Activated naive CD4-positive, alpha-beta T cell (primary cell): Measurements from ENCODE around the gene TSGA10.
"Not testable (repeated sequence)": the region's sequence is repeated elsewhere in the genome, so short reads cannot be mapped to it uniquely, and the experiment has no call there.

Experiments used
- DNase-seq, 4 experiments: peaks; one replicate each; lab custom pipeline; 2025; lab: John Stamatoyannopoulos, UW

Gene TSGA10, protein sequence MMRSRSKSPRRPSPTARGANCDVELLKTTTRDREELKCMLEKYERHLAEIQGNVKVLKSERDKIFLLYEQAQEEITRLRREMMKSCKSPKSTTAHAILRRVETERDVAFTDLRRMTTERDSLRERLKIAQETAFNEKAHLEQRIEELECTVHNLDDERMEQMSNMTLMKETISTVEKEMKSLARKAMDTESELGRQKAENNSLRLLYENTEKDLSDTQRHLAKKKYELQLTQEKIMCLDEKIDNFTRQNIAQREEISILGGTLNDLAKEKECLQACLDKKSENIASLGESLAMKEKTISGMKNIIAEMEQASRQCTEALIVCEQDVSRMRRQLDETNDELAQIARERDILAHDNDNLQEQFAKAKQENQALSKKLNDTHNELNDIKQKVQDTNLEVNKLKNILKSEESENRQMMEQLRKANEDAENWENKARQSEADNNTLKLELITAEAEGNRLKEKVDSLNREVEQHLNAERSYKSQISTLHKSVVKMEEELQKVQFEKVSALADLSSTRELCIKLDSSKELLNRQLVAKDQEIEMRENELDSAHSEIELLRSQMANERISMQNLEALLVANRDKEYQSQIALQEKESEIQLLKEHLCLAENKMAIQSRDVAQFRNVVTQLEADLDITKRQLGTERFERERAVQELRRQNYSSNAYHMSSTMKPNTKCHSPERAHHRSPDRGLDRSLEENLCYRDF

DNA sequence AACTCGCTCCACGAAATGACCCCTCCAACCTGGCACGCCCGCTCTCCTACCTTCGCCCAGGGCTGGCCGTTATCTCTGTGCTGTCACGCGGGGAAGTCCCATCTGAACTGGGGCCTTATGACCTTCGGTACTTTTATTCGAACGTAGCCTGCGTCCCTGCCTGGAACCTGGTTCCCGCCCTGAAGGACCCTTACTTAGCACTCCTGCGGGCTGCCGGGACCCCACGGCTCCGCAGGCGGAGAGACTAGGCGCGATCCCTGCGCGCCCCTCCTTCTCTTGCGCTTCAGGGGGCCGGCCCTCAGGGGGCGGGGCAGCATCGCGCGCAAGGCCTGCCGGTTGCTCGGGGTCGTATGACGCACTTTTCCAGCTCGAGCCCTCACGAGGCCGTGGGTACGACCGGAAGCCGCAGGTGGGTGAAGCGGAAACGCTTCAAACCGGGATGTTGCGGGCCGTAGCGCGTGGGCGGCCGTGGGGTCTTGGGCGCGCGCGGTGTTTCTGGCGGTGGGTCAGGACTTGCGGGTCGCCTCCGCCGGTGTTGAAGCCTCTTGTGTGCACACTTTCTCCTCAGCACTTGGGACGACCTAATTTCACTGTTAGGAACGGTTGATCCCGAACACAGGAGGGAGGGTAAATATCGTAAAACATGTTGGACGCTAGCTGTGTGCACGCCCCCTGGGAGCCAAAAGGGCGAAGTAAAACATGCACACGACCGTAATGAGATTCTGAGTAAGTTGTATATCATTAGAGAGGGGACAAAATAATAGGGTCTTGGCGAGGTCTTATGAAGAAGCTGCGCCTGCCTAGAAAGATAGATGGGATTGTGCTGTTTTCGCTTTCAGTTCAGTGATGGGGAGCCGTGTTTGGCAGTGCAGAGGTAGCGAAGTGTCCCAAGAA, at the start of gene TSGA10, which contains the start of gene LIPT1:
Gene TSGA10, minus strand, starts transcription at position 300 of the 894 bp plus-strand sequence. CDS start 45,503 bp downstream, outside the sequence.
Gene LIPT1, plus strand, starts transcription at position 325 of the 894 bp plus-strand sequence. CDS start 6,991 bp downstream, outside the sequence.
- DNase-seq = peak; percentile 65 to 89 (median 74)

DNA sequence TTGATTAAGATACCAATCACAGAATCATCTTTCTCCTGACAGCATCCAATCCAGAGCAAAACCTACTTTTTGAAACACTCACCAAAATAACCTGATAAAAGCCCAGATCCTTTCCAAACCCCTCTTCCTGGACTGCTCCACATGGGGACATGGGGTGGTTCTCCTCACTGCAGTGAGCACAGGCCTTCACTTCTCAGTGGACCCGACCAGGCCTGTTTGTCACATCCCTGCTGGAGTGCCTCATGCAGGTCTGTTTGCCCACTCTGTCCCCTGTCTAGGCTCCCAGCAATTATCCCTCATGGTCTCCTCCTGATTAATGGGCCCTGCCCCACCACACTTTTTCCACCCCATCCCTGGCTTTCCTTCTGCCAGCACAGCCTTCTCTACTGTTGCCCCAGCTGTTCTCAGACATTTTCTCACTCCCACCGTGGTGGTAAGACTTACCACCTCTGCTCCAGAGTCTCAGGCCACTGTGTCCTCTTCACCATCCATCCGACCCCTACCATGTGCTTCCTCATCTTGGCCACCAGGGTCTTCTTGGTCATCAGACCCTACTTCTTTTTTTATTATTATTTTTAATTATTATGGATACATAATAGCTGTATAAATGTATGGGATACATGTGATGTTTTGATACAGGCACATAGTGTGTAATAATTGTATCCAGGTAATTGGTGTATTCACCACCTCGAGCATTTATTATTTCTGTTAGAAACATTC, 47.4 kb upstream of the TSGA10 start:
- DNase-seq = no peak

DNA sequence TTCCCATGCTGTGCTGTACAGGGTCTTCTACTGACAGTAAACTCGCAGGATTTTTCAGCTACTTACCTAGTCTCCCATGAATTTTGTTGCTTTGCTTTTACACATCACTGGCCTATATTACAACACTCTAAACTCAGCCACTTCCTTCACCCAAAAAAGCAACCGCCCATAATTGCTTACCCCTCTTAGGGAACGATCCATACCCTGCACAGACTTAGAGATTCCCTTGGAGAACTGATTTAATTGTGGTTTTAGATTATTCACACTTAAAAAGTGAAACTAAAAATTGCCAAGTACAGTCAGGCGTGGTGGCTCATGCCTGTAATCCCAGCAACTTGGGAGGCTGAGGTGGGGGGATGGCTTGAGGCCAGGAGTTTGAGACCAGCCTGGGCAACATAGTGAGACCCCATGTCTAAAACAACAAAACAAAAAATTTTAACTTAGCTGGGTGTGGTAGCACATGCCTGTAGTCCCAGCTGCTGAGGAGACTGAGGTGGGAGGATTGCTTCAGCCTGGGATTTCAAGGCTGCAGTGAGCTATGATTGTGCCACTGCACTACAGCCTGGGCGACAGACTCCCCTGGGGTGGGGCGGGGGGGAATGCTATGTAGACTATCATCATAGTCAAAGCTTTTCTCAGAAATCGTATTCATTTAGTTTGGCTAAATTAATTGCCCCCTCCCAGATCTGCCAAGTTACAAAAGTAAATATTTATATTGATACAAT, 45.5 kb upstream of the TSGA10 start:
- no peak for DNase-seq

DNA sequence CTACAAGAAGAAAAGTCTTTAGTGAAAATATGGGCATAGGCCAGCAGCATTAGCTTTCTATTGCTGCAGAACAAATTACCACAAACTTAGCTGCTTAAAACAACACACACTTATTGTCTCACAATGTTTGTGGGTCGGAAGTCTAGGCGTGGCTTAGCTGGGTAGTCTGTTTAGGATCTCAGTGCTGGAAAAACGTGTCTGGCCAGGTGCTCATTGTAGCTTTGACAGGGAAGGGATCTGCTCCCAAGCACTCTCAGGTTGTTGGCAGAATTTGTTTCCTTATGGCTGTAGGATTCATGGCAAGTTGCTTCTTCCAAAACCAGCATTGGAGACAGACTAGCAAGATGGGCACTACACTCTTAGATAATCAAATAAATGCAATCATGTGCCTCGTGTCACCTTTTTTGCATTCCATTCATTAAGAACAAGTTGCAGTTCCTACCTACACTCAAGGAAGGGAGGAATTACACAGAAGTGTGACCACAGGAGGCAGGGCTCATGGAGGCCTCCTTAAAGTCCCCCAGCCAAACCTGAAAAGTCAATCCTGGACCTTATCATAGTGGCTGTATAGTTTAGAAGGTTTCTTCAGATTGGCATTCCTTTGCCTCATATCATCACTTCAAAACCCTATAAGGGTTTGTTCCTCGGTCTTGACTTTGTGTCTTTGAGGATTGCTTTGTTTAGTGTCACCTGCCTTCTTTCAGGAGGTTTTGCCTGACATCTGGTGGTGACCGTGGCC, 43.5 kb upstream of the TSGA10 start:
- no peak for DNase-seq

DNA sequence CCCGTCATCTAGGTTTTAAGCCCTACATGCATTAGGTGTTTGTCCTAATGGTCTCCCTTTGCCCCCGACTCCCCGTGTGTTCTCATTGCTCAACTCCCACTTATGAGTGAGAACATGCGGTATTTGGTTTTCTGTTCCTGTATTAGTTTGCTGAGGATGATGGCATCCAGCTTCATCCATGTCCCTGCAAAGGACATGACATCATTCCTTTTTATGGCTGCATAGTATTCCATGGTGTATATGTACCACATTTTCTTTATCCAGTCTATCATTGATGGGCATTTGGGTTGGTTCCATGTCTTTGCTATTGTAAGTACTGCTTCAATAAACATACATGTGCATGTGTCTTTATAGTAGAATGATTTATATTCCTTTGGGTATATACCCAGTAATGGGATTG, 37.6 kb upstream of the TSGA10 start:
- DNase-seq = not testable (repeated sequence)

DNA sequence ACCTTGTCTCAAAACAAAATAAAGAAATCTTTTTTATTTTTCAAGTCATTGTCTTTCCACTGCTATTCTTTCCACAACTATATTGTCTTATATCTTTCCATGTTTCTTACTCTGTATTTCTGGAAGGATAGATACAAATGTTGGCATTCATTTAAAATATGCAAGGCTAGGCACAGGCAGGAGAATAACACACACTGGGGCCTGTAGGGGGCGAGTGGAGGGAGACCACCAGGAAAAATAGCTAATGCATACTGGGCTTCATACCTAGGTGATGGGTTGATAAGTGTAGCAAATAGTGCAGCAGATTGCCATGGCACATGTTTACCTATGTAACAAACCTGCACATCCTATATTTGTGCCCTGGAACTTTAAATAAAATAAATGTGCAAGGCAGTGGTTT, 35.8 kb upstream of the TSGA10 start:
- DNase-seq = no peak

DNA sequence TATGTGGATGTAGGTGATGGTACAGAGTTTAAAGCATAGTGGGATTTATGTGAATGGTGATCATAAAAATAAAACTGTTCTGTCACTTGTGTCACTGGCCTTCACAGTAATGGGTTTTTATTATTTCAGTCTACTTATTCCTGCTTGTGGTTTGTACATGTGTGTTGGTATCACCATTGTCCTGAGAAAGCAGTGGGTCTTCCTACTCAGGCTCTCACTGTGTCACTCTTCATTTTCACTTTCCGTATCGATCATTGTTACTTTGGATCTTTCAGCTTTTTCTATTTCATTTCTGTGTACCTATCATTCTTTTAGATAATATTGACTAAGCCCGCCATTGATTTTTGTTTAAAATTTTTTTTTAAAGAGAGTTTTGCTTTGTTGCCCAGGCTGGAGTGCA, 33.6 kb upstream of the TSGA10 start:
- no peak for DNase-seq

DNA sequence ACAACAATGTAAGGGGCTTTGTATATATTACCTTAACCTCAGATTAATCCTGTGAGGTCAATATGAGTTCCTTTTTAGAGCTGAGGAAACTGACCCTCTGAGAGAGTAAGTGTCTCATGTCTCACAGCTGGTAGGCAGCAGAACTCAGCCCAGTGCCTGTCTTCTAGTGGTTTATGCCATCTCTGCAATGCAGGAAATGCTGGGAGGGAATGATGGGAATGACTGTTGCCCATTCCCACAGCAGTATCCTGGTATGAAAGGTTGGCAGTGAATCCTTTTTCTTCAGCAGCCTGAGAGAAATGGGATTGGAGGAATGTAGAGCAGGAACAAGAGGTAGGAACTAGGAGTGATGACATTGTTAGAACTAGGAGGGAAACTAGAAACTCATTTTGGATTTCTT, 32.3 kb upstream of the TSGA10 start:
- no peak for DNase-seq

DNA sequence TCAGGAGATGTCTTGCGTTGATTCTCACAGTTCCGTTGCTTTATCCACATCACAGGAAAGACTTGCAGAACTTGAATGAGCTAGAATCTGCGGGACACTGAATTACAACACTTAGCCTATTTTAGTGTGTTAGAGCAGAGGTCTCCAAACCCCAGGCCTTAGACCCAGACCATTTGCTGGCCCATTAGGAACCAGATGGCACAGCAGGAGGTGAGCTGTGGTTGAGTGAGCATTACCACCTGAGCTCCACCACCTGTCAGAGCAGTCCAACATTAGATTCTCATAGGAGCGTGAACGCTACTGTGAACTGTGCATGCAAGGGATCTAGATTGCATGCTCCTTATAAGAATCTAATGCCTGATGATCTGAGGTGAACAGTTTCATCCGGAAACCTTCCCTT, 30.1 kb upstream of the TSGA10 start:
- no peak for DNase-seq

DNA sequence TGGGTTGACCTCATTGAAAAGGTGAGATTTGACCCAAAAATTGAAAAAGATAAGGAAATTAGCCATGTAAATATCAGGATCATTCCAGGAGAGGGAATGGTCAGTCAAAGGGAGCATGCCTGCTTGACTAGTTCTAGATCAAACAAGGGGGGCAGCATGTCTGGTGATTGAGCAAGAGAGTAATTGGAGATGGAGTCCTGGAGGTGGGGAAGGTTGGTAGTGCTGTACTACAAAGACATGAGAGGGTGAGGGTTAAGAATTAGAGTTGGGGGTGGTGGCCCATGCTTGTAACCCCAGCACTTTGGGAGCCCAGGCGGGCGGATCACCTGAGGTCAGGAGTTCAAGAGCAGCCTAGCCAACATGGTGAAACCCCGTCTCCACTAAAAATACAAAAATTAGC, 28.3 kb upstream of the TSGA10 start:
- no peak for DNase-seq

DNA sequence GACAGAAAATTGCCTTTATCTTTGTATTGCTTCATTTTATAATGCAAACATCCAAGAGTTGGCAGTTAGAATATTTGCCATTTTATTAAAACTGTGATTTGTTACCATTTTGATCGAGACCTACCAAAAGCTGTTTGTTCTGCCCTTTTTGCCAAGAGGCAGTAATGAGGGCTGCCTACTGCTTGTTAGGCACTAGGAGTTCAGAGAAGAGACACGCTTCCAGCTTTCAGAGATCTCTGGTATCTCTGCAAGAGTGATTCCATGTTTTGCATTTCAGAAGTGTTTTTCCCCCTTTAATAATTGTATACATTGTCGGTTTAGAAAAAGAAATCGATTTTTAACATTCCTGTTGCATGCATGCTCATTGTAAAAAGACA, 26.9 kb upstream of the TSGA10 start:
- no peak for DNase-seq

DNA sequence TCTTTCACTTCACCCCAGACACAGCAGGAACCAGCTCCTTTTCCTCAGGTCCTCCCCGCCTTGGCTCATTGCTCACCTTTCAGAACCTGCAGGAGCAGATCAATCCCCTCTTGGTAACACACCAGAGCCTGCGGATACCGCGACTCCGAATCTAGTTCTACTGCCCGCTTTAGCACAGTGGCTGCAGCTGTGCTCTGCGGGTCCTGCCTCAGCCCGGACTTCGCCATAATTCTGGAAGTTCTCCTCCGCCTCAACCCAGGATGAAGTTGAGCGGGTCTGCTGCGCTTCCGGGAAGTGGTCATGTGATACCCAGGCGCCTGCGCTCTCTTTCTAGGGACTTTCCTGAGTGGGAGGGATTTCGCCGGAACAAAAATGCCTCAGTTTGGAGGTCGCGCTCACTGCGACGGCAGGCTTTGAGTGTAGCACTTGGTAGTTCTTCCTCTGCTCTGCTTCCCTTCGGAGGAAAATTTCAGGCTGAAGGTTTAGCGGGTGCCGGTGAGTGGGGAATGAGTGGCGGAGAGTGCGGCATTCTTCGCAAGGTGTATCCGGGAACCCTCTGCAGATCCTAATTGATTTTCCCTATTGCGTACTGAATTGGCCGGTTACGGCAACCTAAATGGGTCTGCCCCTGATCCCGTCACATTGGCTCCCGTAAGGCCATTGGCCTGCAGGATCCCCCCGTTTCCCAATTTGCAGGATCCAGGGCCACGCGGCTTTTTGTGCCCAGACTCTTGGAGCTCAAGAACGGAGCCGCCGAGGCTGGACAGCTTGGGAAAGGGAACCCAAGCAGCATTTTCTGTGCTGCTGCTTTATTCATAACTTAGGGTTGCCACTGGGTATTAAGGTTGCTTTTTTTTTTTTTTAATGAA, 26.2 kb upstream of the TSGA10 start, which contains the start of the genes MITD1 and MRPL30:
Gene MITD1, minus strand, starts transcription at position 304 of the 869 bp plus-strand sequence. Its CDS starts 77 bp downstream, at position 227.
Gene MRPL30, plus strand, starts transcription at position 430 of the 869 bp plus-strand sequence. CDS start 5,020 bp downstream, outside the sequence.
- DNase-seq = peak; percentile 53 to 83 (median 74)

DNA sequence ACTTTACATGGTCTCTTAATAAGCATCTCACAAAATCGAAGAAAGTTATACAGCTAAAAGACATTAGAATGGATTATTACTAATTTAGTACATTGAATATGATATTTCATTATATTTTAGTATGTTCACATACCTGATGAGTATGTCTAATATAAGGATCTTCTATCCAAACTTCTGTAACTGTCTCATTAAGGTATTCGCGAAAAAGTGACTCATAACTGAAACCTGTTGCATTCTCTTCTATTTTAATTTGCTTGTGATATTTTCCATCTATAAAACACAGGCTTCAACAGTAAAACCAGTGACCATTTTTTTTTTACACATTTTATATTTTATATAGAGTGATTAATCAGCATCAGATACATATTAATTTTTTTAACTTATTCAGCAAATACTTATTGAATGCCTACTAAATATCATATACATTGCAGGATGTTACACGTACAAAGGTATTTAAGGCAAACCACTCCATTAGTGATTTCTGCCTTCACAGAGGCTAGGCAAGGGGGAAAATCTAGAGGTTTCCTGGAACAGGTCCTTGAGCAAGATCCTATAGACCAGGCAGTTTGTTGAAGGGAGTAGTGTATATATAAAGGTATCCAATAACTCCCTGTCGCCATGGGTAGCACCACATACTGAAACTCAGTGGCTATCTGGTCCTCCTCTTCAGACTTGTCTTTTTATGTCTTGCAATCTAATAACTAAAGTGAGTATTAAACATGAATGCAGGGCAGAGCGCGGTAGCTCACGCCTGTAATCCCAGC, 16.8 kb upstream of the TSGA10 start:
- DNase-seq = no peak

DNA sequence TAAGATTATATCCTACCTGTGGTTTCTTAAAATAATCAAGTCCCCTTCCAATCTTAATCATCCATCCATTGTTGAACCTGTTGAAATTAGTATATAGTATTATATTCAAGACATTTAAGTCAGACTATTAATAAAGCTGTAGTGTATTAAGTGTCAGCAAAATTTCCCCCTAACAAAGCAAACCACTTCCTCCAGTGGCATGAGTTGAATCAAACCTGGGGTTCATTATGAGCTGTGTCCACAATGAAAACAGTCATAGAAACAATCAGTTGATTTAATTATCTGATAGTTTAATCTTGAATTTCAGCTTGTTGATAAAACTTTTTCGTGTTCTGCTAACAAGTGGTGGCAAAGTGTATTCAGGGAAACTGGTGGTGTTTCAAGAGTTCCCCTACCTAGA, 14.8 kb upstream of the TSGA10 start:
- no peak for DNase-seq

DNA sequence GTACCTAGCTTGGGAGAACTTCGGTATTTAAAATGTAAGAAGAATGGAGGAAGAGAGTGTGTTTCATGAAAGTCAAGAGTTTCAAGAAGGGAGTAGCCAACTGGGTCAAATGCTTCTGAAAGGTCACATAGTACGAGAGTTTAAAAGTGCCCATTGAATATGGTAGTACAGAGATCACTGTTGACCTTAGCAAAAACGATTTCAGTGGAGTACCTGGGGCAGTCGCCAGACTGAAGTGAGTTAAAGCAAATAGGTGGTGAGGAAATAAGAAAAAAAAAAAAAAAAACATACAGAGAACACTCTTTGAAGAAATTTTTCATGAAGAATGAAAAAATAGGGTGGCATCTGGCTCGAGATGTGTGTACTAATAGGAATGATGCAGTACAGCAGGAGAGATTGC, 11.5 kb upstream of the TSGA10 start:
- DNase-seq = no peak

DNA sequence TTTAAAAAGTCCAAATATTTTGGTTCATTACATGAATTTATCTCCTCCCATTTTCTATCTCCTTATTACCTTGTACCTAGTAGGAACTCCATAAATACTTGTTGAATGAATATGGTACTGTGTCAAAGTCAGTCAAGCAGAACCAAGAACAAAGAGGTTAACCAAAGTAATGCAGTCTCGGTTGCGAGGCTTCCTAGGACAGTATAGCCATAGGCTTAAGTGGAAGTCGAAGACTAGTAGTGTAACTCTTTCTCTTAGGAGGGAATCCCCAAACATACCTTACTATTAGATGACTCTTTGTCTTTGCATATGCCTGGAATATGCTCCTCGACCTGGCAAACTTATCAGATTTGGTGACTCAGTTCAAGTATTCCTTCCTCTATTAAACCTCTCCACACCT, 4.9 kb upstream of the TSGA10 start:
- DNase-seq = no peak

DNA sequence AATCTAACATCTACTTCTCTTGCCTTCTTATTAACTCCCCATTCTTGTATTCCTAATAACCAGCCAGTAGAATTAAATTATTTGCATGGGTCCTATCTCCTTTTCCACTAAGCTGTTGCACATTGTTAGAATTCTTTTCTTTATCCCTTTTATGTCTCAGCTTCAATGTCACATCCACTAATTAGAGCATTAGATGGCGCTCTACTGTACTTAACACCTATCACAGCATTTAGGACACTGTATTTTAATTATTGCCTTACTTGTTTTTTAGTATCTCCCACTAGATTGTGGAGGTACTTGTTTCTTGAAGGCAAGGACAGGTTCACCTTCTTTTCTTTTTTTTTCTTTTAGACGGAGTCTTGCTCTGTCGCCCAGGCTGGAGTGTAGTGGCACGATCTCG, 3.9 kb upstream of the TSGA10 start:
- no peak for DNase-seq

DNA sequence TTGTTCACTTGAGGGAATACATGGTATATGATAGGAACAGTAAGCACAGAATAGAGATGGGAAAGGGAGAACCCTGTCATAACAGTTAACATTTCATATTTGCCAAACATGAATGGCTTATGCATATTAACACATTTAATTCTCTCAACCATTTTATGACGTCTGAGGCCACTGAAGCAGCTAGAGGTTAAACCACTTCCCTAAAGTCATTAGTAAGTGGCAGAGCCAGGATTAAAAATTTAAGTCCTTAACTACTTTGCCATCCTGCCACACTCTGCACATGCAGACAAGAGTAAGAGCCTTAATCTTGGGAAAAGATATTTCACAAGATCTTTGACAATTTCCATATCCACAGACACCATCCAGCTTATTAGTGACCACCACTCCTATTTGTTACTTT, 2.1 kb upstream of the TSGA10 start:
- DNase-seq = no peak
